ENCODE data around the gene SH3RF3. TPM values are rescaled to one million over a fixed set of nuclear protein-coding genes. Genes with fewer than 3 reads are reported as not detected.

Gene SH3RF3
- polyA plus RNA-seq, 2 donors = 1.1 to 1.3 TPM

DNA sequence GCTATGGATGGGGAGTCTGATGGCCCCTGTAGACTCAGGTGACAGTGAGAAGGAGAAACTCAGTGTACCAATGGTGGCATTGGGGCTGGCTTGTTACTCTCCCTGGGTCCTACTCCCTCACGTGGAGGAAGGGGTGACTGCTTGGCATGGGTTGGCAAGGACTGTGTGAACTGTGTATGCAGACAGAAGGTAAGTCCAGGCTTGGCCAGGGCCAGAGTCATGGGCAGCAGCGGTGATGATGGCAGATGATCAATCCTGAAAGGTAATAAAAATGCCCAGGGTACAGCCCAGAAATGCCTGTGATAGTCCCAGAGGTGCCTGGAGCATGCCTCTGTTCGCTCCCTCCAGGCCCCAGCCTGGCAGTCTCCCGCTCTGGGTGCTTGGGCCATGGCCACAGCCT, 153.9 kb downstream of the SH3RF3 start:
- Histone ChIP-seq H3K4me3 (ENCODE audit: low read depth in 1 of 2, low read length in 2 of 2) (no peak overlapping the region), H3K4me1 (ENCODE audit: control insufficient read depth in 2 of 2, insufficient read depth in 2 of 2, low read length in 1 of 2) (peaks cover 12 to 13% of the 10 kb centered on the region in 2 donors), H3K27ac (ENCODE audit: low read depth in 2 of 2, low read length in 1 of 2) (no peak overlapping the region), H3K36me3 (ENCODE audit: control insufficient read depth in 2 of 2, insufficient read depth in 2 of 2, low read length in 1 of 2) (no peaks in the 10 kb centered on the region), H3K27me3 (ENCODE audit: control insufficient read depth in 1 of 2, insufficient read depth in 2 of 2, low read length in 2 of 2) (no peaks in the 10 kb centered on the region), H3K9me3 (ENCODE audit: control insufficient read depth in 2 of 2, insufficient read depth in 1 of 2, low read depth in 1 of 2, low read length in 1 of 2) (no peaks in the 10 kb centered on the region)
- WGBS, 2 donors = 81 to 92% methylated on average over 4 of the region's 4 CpGs

DNA sequence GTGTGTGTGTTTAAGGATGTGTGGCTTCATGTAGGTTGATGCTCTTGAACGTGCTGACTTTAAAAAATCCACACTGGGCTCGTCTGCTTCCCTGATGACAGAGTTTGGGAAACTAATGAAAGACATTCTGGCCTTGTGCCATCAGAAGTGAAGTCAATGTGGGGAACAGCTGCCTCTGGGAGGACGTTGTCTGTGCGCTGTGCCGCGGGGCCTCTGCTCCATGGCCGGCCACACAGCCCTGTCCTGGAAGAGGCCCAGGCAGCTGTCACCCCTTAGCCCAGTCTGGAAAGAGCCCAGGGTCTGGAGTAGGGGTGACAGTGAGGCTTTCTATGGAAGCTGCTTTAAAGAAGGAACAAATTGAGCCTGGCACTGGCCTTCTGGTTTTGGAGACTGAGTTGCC, 155.8 kb downstream of the SH3RF3 start:
- no peaks in the 10 kb centered on the region for H3K27me3 ChIP-seq (ENCODE audit: control insufficient read depth in 1 of 2, insufficient read depth in 2 of 2, low read length in 2 of 2)
- WGBS, 2 donors = 23 to 32% methylated on average over 7 of the region's 7 CpGs
- peak overlapping the region; percentile 43 to 72 for H3K27ac ChIP-seq (ENCODE audit: low read depth in 2 of 2, low read length in 1 of 2)

DNA sequence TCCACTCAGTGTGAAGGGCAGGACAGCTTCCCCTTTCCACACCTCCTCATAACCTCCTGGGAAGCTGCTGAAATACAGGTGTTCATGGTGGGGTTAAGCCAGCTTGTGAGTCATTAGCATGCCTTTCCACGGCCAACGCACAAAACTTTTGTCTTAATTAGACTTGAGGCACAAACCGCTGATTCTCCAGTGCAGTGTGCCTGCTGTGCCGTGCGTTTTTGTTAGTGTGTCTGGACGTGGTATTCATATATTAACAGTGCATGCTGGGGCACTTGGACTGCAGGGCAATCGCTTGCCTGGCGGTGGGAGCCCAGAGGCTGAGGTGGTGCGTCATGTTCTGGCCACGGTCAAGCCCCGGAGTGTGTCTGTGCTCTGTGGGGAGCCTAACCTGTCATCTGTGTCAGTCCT, 156.2 kb downstream of the SH3RF3 start:
- H3K4me3 ChIP-seq (ENCODE audit: low read depth in 1 of 2, low read length in 2 of 2) = no peak overlapping the region
- no peaks in the 10 kb centered on the region for H3K27me3 ChIP-seq (ENCODE audit: control insufficient read depth in 1 of 2, insufficient read depth in 2 of 2, low read length in 2 of 2)
- H3K9me3 ChIP-seq (ENCODE audit: control insufficient read depth in 2 of 2, insufficient read depth in 1 of 2, low read depth in 1 of 2, low read length in 1 of 2) = no peaks in the 10 kb centered on the region
- H3K27ac ChIP-seq (ENCODE audit: low read depth in 2 of 2, low read length in 1 of 2) = peak overlapping the region; percentile 43 to 72
- 41 to 60% methylated on average over 11 of the region's 11 CpGs for WGBS, 2 donors
- no peaks in the 10 kb centered on the region for H3K36me3 ChIP-seq (ENCODE audit: control insufficient read depth in 2 of 2, insufficient read depth in 2 of 2, low read length in 1 of 2)
- H3K4me1 ChIP-seq (ENCODE audit: control insufficient read depth in 2 of 2, insufficient read depth in 2 of 2, low read length in 1 of 2) = peaks cover 12 to 13% of the 10 kb centered on the region in 2 donors

More for the DNA sequence above, 155.8 kb downstream of the SH3RF3 start:
- Histone ChIP-seq H3K4me3 (ENCODE audit: low read depth in 1 of 2, low read length in 2 of 2) (no peak overlapping the region), H3K36me3 (ENCODE audit: control insufficient read depth in 2 of 2, insufficient read depth in 2 of 2, low read length in 1 of 2) (no peaks in the 10 kb centered on the region), H3K4me1 (ENCODE audit: control insufficient read depth in 2 of 2, insufficient read depth in 2 of 2, low read length in 1 of 2) (peaks cover 12 to 13% of the 10 kb centered on the region in 2 donors), H3K9me3 (ENCODE audit: control insufficient read depth in 2 of 2, insufficient read depth in 1 of 2, low read depth in 1 of 2, low read length in 1 of 2) (no peaks in the 10 kb centered on the region)

DNA sequence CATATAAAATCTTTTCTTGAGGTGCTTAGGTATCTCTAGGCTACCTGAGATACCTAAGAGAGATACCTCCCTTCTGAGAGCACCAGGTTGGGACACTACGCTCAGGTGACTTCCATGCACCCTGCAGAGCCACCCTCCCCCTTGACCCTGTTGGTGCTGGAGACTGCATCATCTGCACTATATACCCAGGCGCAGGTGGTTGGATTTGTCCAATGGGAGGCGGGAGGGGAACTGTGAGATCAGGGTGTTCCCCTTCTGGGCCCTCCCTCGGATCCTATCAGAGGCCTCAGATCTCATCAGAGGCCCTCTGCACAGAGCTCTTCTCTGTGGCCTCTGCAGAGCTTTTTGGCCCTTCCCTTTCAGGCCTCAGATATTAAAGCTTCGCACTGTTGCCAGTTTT, 158.4 kb downstream of the SH3RF3 start:
- Histone ChIP-seq H3K27me3 (ENCODE audit: control insufficient read depth in 1 of 2, insufficient read depth in 2 of 2, low read length in 2 of 2) (no peaks in the 10 kb centered on the region), H3K27ac (ENCODE audit: low read depth in 2 of 2, low read length in 1 of 2) (no peak overlapping the region), H3K4me3 (ENCODE audit: low read depth in 1 of 2, low read length in 2 of 2) (no peak overlapping the region), H3K9me3 (ENCODE audit: control insufficient read depth in 2 of 2, insufficient read depth in 1 of 2, low read depth in 1 of 2, low read length in 1 of 2) (no peaks in the 10 kb centered on the region), H3K4me1 (ENCODE audit: control insufficient read depth in 2 of 2, insufficient read depth in 2 of 2, low read length in 1 of 2) (peaks cover 12 to 16% of the 10 kb centered on the region in 2 donors), H3K36me3 (ENCODE audit: control insufficient read depth in 2 of 2, insufficient read depth in 2 of 2, low read length in 1 of 2) (no peaks in the 10 kb centered on the region)
- 89 to 94% methylated on average over 5 of the region's 5 CpGs for WGBS, 2 donors

DNA sequence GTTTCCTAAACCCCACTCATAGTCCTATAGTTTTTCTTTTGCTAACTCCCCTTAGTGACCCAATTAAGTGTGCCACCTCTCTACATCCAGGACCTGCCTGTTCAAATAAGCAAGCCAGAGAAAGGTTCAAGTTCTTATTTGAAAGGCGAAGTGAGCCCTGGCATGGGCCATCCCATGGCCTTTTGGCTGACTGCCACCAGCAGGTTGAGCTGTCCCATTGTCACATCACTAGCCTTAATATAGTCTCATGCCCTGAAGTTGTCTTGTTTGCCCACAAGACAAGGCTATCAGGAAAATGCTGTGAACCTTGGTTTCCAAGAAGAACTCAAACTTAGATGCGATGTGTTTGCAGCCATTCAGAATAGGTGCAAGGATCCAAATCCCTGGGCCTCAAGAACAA, 158.8 kb downstream of the SH3RF3 start:
- Histone ChIP-seq H3K9me3 (ENCODE audit: control insufficient read depth in 2 of 2, insufficient read depth in 1 of 2, low read depth in 1 of 2, low read length in 1 of 2) (no peaks in the 10 kb centered on the region), H3K27me3 (ENCODE audit: control insufficient read depth in 1 of 2, insufficient read depth in 2 of 2, low read length in 2 of 2) (no peaks in the 10 kb centered on the region), H3K4me3 (ENCODE audit: low read depth in 1 of 2, low read length in 2 of 2) (no peak overlapping the region), H3K27ac (ENCODE audit: low read depth in 2 of 2, low read length in 1 of 2) (no peak overlapping the region), H3K4me1 (ENCODE audit: control insufficient read depth in 2 of 2, insufficient read depth in 2 of 2, low read length in 1 of 2) (peaks cover 12 to 16% of the 10 kb centered on the region in 2 donors), H3K36me3 (ENCODE audit: control insufficient read depth in 2 of 2, insufficient read depth in 2 of 2, low read length in 1 of 2) (no peaks in the 10 kb centered on the region)
- WGBS, 2 donors = 94 to 97% methylated on average over 2 of the region's 2 CpGs

DNA sequence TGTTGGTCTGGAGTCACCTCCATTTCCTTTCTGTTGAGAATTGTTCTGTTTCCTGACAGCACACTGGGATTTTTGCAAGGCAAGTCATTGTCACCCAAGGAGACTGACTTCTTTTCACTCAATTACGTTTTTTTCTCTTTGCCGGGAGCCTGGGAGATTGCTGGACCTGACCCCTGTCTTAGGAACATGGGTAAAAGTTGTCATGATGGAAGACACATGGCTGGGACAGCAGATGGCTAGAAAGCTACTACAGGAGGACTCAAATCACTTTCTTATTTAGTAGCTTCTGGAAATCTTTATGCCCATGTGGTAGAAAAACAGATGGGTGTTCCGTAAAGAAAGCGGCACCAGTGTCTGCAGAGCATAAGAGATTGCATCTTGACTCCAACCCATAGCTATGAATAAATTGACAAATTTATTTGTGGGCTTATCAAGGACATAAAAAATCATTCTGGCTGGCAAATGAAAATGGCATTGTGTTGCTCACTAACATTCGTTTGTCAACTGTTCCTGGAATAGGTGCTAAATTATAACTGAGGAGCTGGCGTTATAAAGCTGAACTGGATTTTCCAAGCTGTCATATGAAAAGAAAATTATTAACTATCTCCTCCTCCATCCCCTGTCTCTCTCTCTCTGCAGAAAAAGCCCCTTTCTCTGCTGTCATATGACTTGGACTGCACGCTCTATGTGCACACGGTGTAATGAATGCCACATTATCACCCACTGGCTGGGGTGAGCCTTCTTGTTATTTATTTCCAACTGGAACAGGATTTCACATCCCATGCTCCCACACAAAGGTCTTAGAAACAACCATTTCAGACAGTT, 159.8 kb downstream of the SH3RF3 start:
- H3K27ac ChIP-seq (ENCODE audit: low read depth in 2 of 2, low read length in 1 of 2) = no peak overlapping the region
- H3K4me3 ChIP-seq (ENCODE audit: low read depth in 1 of 2, low read length in 2 of 2) = no peak overlapping the region
- WGBS, 2 donors = 83 to 84% methylated on average over 8 of the region's 8 CpGs
- H3K4me1 ChIP-seq (ENCODE audit: control insufficient read depth in 2 of 2, insufficient read depth in 2 of 2, low read length in 1 of 2) = peaks cover 10 to 21% of the 10 kb centered on the region in 2 donors
- H3K27me3 ChIP-seq (ENCODE audit: control insufficient read depth in 1 of 2, insufficient read depth in 2 of 2, low read length in 2 of 2) = no peaks in the 10 kb centered on the region
- no peaks in the 10 kb centered on the region for H3K9me3 ChIP-seq (ENCODE audit: control insufficient read depth in 2 of 2, insufficient read depth in 1 of 2, low read depth in 1 of 2, low read length in 1 of 2)
- no peaks in the 10 kb centered on the region for H3K36me3 ChIP-seq (ENCODE audit: control insufficient read depth in 2 of 2, insufficient read depth in 2 of 2, low read length in 1 of 2)

DNA sequence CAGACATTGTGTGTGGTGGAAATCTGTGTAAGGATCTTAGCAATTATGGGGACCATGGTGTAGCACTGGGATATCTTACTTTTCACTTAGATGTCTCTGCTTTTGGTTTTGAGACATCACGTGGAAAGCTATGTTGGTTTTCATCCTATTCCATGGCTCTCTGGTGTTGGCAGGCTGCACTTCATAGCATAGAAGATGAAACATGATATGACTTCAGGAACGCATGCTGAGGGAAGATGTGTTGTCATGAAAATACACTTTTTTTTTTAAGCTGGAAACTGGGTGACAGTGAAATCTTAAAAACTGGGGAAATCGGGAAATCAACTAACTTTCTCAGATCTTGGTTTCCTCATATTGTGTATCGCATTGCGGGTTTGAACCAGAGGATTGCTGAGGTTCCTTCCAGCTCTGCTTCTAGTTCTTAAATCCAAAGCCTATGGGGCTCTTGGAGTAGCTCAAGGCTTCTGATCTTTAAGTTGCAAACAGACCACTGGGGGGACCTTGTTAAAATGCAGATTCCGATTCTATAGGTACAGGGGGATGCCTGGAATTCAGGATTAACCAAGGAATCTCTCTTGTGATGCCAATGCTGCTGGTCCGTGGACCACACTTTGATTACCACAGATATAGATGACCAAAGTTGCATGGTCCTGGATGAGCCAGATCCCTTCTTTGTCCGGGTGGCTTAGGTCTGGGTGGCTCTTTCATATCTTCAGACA, 160.7 kb downstream of the SH3RF3 start:
- WGBS, 2 donors = 90 to 95% methylated on average over 8 of the region's 8 CpGs

DNA sequence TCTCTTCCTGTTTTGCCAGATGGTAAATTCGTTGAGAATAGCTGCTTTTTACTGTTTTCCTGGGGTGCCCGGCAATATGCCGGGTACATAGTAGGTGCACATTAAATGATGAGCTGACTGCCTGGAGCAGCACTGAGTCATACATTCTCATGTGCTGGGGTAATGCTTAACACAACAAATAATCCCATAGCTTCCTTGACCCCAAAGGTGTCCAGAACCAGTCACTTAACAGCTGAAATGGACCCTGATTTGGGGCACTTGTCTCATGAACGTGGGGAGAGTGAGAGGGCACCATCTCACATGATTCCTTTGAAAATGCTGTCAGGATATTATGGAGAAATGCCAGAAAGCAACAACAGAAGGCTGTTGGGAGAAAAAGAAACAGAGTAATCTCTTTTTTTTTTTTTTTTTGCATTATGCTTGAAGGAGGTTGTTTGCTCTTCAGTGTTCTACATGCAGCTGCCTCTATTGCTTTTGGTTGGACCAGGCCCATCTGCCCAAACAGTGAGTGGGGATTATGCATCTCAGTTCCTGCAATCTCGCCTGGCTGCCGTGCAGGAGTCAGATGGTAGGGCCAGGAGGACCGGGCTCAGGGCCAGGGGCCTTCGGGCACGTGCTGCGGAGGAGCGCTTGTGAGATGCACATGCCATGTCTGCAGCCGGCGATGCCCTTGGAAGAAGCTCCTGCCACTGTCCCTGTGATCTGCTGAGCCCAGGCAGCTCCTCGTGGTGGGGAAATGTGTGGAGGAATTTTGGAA, 162.1 kb downstream of the SH3RF3 start:
- Histone ChIP-seq H3K27ac (ENCODE audit: low read depth in 2 of 2, low read length in 1 of 2) (no peak overlapping the region), H3K9me3 (ENCODE audit: control insufficient read depth in 2 of 2, insufficient read depth in 1 of 2, low read depth in 1 of 2, low read length in 1 of 2) (peaks cover 0 to 6% of the 10 kb centered on the region in 2 donors), H3K36me3 (ENCODE audit: control insufficient read depth in 2 of 2, insufficient read depth in 2 of 2, low read length in 1 of 2) (no peaks in the 10 kb centered on the region), H3K4me1 (ENCODE audit: control insufficient read depth in 2 of 2, insufficient read depth in 2 of 2, low read length in 1 of 2) (peaks cover 0 to 8% of the 10 kb centered on the region in 2 donors), H3K4me3 (ENCODE audit: low read depth in 1 of 2, low read length in 2 of 2) (no peak overlapping the region), H3K27me3 (ENCODE audit: control insufficient read depth in 1 of 2, insufficient read depth in 2 of 2, low read length in 2 of 2) (no peaks in the 10 kb centered on the region)
- WGBS, 2 donors = 50 to 59% methylated on average over 14 of the region's 14 CpGs

More for the DNA sequence above, 160.7 kb downstream of the SH3RF3 start:
- Histone ChIP-seq H3K4me3 (ENCODE audit: low read depth in 1 of 2, low read length in 2 of 2) (no peak overlapping the region), H3K4me1 (ENCODE audit: control insufficient read depth in 2 of 2, insufficient read depth in 2 of 2, low read length in 1 of 2) (peaks cover 6 to 16% of the 10 kb centered on the region in 2 donors), H3K9me3 (ENCODE audit: control insufficient read depth in 2 of 2, insufficient read depth in 1 of 2, low read depth in 1 of 2, low read length in 1 of 2) (peaks cover 0 to 2% of the 10 kb centered on the region in 2 donors), H3K27ac (ENCODE audit: low read depth in 2 of 2, low read length in 1 of 2) (no peak overlapping the region), H3K27me3 (ENCODE audit: control insufficient read depth in 1 of 2, insufficient read depth in 2 of 2, low read length in 2 of 2) (no peaks in the 10 kb centered on the region), H3K36me3 (ENCODE audit: control insufficient read depth in 2 of 2, insufficient read depth in 2 of 2, low read length in 1 of 2) (no peaks in the 10 kb centered on the region)

DNA sequence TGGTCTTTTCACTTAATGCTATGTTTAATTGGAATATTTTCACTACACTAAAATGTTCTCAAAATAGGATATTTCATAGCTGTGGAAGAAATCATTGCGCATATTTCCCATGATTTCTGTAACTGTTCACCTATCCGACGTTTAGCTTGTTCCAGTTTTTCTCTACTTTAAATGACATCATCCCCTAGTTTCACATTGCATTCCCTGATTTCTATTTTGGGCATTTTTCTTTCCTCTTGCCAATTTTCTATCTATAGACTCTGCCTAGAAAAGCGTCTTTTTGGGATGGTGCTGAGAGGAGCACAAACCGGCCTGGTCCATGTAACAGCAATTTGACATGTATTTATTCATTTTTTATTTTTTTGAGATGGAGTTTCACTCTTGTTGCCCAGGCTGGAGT, 163.4 kb downstream of the SH3RF3 start:
- no peak overlapping the region for H3K27ac ChIP-seq (ENCODE audit: low read depth in 2 of 2, low read length in 1 of 2)
- H3K4me1 ChIP-seq (ENCODE audit: control insufficient read depth in 2 of 2, insufficient read depth in 2 of 2, low read length in 1 of 2) = peaks cover 0 to 8% of the 10 kb centered on the region in 2 donors
- H3K4me3 ChIP-seq (ENCODE audit: low read depth in 1 of 2, low read length in 2 of 2) = no peak overlapping the region
- no peaks in the 10 kb centered on the region for H3K36me3 ChIP-seq (ENCODE audit: control insufficient read depth in 2 of 2, insufficient read depth in 2 of 2, low read length in 1 of 2)
- WGBS, 2 donors = 77 to 78% methylated on average over 5 of the region's 5 CpGs
- peaks cover 0 to 6% of the 10 kb centered on the region in 2 donors for H3K9me3 ChIP-seq (ENCODE audit: control insufficient read depth in 2 of 2, insufficient read depth in 1 of 2, low read depth in 1 of 2, low read length in 1 of 2)
- H3K27me3 ChIP-seq (ENCODE audit: control insufficient read depth in 1 of 2, insufficient read depth in 2 of 2, low read length in 2 of 2) = no peaks in the 10 kb centered on the region
